GM19452 (cell line): ENCODE data around the gene LY6G6C.
A peak's percentile ranks its signal among the peaks of the same experiment; 100 is the strongest.

Experiments
- ATAC-seq: cut with Tn5 transposase; IDR thresholded peaks from one replicate; pipeline ENCODE4 v1.9.1; 2021; ENCODE audit not compliant: unreplicated experiment

The LY6G6C gene

GRCh38 chr6:31708224-31708623 lies 13.3 kb downstream of the LY6G6C start:
- ATAC-seq: no peak

- ATAC-seq: no peak
Measured at GRCh38 chr6:31707701-31708100, 13.8 kb downstream of the LY6G6C start.

GRCh38 chr6:31706599-31706998 lies 14.9 kb downstream of the LY6G6C start, which contains the start of gene LY6G6F:
Gene LY6G6F (plus strand): TSS chr6:31706866. CDS start chr6:31706907, 41 bp downstream.
- ATAC-seq: no peak

- no peak for ATAC-seq
Measured at GRCh38 chr6:31705931-31706330, 15.6 kb downstream of the LY6G6C start.

GRCh38 chr6:31702819-31703716 lies 18.5 kb downstream of the LY6G6C start, which contains the start of gene ABHD16A:
Gene ABHD16A (minus strand): TSS chr6:31703324. CDS start chr6:31703281, 43 bp downstream.
- peak; percentile 86 for ATAC-seq

- no peak for ATAC-seq
Measured at GRCh38 chr6:31702405-31702818, 19.1 kb downstream of the LY6G6C start.

- ATAC-seq: no peak
Measured at GRCh38 chr6:31701666-31702404, 19.7 kb downstream of the LY6G6C start.

- no peak for ATAC-seq
Measured at GRCh38 chr6:31700740-31701401, 20.7 kb downstream of the LY6G6C start.

- no peak for ATAC-seq
Measured at GRCh38 chr6:31697555-31697954, 24.0 kb downstream of the LY6G6C start.

- no peak for ATAC-seq
Measured at GRCh38 chr6:31693535-31693934, 28.0 kb downstream of the LY6G6C start.

- ATAC-seq: no peak
Measured at GRCh38 chr6:31692886-31693285, 28.7 kb downstream of the LY6G6C start.

- no peak for ATAC-seq
Measured at GRCh38 chr6:31692353-31692752, 29.2 kb downstream of the LY6G6C start.

GRCh38 chr6:31691564-31692108 lies 29.9 kb downstream of the LY6G6C start:
- ATAC-seq: no peak

GRCh38 chr6:31691078-31691463 lies 30.5 kb downstream of the LY6G6C start:
- ATAC-seq: no peak

GRCh38 chr6:31690231-31691077 lies 31.1 kb downstream of the LY6G6C start:
- ATAC-seq: no peak

GRCh38 chr6:31689249-31690110 lies 32.1 kb downstream of the LY6G6C start:
- no peak for ATAC-seq

GRCh38 chr6:31687860-31688693 lies 33.5 kb downstream of the LY6G6C start:
- no peak for ATAC-seq

- ATAC-seq: no peak
Measured at GRCh38 chr6:31687321-31687720, 34.2 kb downstream of the LY6G6C start.
